Sigmoid colon (tissue), 4 donors: ENCODE data around the gene RNPS1.

Source experiments
- EP300 ChIP-seq, 4 donors: sonication (generic); formaldehyde crosslinking; IDR thresholded peaks; one replicate each; pipeline ENCODE4 v1.6.1; 2017; ENCODE audit warnings: antibody characterized with exemption in 4 of 4
- POLR2A ChIP-seq, 2 donors: fragments of 450-650 bp; IDR thresholded peaks; one replicate each; pipeline ENCODE4 v1.6.1; 2016; ENCODE audit warnings: antibody characterized with exemption in 2 of 2, mild to moderate bottlenecking in 2 of 2, moderate library complexity in 2 of 2
- POLR2AphosphoS5 ChIP-seq, 4 donors: sonication (generic); formaldehyde crosslinking; IDR thresholded peaks; one replicate each; pipeline ENCODE4 v1.6.1; 2017; ENCODE audit warnings: antibody characterized with exemption in 4 of 4
- TF ChIP-seq, protein P1 (sequence below), 4 experiments: fragments of 450-650 bp in 3 of 4; fragments of 200-600 bp in 1 of 4; IDR thresholded peaks; one replicate each; pipeline ENCODE4 v1.5.1; 2016 to 2019; ENCODE audit warnings: antibody characterized with exemption in 4 of 4, mild to moderate bottlenecking in 3 of 4, moderate library complexity in 2 of 4

DNA sequence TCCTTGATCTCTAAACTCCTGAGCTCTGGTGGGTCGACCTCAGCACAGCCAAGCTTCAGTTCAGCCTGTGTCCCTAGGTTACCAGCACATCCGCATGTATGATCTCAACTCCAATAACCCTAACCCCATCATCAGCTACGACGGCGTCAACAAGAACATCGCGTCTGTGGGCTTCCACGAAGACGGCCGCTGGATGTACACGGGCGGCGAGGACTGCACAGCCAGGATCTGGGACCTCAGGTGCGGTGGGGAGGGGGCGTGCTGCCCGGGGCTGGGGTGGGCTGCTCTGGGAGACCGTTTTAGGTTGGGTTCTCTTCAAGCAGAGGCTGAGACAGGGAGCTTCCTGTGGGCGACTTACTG is 61.5 kb downstream of the RNPS1 start:
- TF ChIP-seq, protein P1, sequence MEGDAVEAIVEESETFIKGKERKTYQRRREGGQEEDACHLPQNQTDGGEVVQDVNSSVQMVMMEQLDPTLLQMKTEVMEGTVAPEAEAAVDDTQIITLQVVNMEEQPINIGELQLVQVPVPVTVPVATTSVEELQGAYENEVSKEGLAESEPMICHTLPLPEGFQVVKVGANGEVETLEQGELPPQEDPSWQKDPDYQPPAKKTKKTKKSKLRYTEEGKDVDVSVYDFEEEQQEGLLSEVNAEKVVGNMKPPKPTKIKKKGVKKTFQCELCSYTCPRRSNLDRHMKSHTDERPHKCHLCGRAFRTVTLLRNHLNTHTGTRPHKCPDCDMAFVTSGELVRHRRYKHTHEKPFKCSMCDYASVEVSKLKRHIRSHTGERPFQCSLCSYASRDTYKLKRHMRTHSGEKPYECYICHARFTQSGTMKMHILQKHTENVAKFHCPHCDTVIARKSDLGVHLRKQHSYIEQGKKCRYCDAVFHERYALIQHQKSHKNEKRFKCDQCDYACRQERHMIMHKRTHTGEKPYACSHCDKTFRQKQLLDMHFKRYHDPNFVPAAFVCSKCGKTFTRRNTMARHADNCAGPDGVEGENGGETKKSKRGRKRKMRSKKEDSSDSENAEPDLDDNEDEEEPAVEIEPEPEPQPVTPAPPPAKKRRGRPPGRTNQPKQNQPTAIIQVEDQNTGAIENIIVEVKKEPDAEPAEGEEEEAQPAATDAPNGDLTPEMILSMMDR (IDR thresholded peaks at IDR 0.05): no peak
- TF ChIP-seq POLR2A (IDR thresholded peaks at IDR 0.05) (no peak), POLR2AphosphoS5 (IDR thresholded peaks at IDR 0.05) (no peak), EP300 (IDR thresholded peaks at IDR 0.05) (no peak)
